ENCODE results near the gene FAM3A. TPM values are rescaled to one million over a fixed set of nuclear protein-coding genes. Genes with fewer than 3 reads are reported as not detected.
A peak's percentile ranks its signal among the peaks of the same experiment; 100 is the strongest.

Gene FAM3A
- total and polyA plus RNA-seq, 12 donors: 13.5 to 115 (median 55.6) TPM

DNA sequence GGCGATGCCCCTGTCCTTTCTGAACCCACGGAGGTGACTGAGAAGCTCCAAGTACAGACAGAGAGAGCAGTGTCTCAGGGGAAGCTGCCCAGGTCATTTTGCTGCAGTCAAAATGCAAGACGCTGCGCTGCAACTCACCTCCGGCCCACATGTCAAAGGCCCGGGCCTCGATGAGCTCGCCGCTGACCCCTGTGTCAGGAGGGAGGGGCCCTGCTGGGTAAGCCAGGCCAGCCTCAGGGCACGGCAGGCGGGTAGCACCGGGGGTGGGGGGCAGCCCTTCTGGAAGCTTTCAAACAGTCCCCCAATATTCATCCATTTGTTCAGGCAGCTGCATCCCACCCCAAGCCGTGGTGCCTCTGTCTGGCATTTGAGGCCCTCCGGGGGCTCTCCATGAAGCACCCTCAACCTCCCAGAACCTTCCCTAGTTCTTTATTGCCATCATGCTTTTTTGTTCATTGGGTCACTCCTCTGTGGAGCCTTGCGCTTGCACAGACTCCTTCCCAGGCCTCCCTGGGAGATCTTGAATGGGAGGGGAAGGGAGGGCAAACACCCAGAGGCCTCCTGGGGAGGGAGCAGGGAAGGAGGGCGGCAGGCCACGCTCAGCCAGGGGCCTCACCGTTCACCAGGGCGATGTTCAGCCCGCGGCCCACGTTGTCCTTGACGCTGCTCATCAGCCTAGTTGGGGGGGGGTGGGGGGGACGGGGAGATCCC, 8.2 kb downstream of the FAM3A start:
- Histone ChIP-seq H3K4me3 (no peak overlapping the region), H3K4me1 (replicated peaks in 1 of 2) (no peaks in the 10 kb centered on the region), H3K36me3 (replicated peaks in 1 of 2) (no peaks in the 10 kb centered on the region), H3K9me3 (replicated peaks in 1 of 3) (no peaks in the 10 kb centered on the region), H3K27ac (no peak overlapping the region), H3K27me3 (no peaks in the 10 kb centered on the region)
- TF ChIP-seq, protein P1, sequence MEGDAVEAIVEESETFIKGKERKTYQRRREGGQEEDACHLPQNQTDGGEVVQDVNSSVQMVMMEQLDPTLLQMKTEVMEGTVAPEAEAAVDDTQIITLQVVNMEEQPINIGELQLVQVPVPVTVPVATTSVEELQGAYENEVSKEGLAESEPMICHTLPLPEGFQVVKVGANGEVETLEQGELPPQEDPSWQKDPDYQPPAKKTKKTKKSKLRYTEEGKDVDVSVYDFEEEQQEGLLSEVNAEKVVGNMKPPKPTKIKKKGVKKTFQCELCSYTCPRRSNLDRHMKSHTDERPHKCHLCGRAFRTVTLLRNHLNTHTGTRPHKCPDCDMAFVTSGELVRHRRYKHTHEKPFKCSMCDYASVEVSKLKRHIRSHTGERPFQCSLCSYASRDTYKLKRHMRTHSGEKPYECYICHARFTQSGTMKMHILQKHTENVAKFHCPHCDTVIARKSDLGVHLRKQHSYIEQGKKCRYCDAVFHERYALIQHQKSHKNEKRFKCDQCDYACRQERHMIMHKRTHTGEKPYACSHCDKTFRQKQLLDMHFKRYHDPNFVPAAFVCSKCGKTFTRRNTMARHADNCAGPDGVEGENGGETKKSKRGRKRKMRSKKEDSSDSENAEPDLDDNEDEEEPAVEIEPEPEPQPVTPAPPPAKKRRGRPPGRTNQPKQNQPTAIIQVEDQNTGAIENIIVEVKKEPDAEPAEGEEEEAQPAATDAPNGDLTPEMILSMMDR (IDR thresholded peaks at IDR 0.05): no peak
- TF ChIP-seq POLR2A (IDR thresholded peaks at IDR 0.05): no peak
- 58 to 85% (median 74%) methylated on average over 4 to 22 of the region's 24 CpGs for WGBS, 4 donors
- DNase-seq: no peak
- intact Hi-C loops (cut with DNase I): no loop called here

DNA sequence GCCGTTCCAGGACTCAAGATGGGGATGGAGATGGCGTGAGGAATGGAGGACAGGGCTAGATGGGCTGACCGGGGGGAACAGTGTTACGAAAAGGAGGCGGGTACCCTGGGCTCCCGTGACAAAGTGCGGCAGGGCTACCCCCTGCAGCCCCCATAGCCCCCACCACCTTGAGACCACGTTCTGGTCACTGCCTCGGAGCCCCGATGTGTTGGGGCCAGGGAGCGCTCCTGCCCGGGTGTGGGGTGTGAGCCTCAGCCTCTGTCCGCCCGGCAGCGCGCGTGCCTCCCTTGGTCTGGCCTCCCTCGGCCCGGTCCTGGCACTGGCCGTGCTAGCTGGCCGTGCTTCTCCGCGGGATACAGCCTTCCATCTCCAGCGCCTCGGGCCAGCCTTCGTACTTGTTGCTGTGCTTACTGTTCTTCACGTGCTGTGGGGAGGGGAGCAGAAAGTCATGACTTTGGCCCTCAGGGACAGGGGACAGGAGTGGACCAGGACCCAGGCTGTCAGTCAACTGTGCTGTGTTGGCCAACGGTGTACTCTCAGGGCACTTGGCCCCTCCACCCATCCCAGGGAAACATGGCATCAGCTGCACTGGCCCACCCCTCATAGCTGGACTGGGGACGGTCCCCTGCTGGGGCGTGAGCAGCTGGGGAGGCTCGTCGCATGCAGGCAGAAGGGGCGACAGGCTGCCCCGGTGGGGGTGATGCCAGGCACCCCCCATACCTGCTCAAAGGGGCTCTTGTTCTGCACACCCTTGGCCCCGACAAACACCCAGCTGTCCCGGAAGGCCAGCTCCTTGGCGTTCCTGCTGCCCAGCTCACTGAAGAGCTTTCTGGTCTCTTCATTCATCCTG, 9.3 kb downstream of the FAM3A start:
- H3K4me1 ChIP-seq (replicated peaks in 1 of 2): no peaks in the 10 kb centered on the region
- no peaks in the 10 kb centered on the region for H3K9me3 ChIP-seq (replicated peaks in 1 of 3)
- no peak overlapping the region for H3K27ac ChIP-seq
- no peak for DNase-seq
- H3K36me3 ChIP-seq (replicated peaks in 1 of 2): no peaks in the 10 kb centered on the region
- no peaks in the 10 kb centered on the region for H3K27me3 ChIP-seq
- TF ChIP-seq POLR2A (IDR thresholded peaks at IDR 0.05): no peak
- TF ChIP-seq, protein P1 (IDR thresholded peaks at IDR 0.05): no peak
- 92 to 100% (median 93%) methylated on average over 6 to 37 of the region's 37 CpGs for WGBS, 4 donors
- intact Hi-C loops (cut with DNase I): no loop called here
- no peak overlapping the region for H3K4me3 ChIP-seq

DNA sequence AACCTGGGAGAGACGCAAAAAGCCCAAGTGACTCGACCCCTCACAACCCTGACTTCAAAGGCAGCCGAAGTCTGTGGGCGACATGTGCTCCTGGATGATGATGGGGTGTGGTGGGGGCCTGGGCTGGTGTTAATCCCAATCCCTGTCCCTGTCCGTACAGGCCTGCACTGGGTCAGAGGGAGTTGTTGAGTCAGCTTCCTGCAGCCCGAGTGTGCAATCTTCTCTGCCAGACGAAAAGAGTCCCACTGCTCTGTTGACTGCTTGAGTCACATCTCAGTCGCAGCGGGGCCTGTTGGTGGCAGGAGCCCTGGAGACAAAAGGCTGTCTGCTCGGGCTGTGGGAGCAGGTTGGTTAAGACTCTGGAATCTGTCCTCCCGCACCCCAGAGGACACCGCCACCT, 10.3 kb downstream of the FAM3A start:
- no peaks in the 10 kb centered on the region for H3K36me3 ChIP-seq (replicated peaks in 1 of 2)
- WGBS, 4 donors: 60 to 86% (median 84%) methylated on average over 6 to 12 of the region's 12 CpGs
- intact Hi-C loops (cut with DNase I): no loop called here
- no peaks in the 10 kb centered on the region for H3K4me1 ChIP-seq (replicated peaks in 1 of 2)
- H3K4me3 ChIP-seq: no peak overlapping the region
- H3K9me3 ChIP-seq (replicated peaks in 1 of 3): no peaks in the 10 kb centered on the region
- no peaks in the 10 kb centered on the region for H3K27me3 ChIP-seq
- peak overlapping the region in 1 of 5 donors; percentile 47 for H3K27ac ChIP-seq
- TF ChIP-seq POLR2A (IDR thresholded peaks at IDR 0.05): no peak
- TF ChIP-seq, protein P1 (IDR thresholded peaks at IDR 0.05): no peak
- DNase-seq: peak in 1 of 7 donors; percentile 73

DNA sequence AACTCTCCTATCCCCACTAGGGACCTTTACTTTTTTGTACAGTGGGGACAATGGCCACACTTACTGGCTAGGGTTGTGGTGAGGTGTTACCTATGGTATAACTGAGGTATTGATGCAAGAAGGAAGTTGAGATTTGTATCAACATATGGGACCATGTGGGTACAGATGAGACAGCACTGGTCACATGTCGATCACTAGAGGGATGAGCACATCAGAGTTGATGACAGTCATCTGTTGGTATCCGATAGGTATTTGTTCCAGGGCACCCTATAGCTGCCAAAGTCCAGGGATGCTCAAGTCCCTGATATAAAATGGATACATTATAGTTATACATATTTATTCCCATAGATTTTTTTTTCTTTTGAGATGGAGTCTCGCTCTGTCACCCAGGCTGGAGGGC, 13.0 kb downstream of the FAM3A start:
- no peaks in the 10 kb centered on the region for H3K9me3 ChIP-seq (replicated peaks in 1 of 3)
- H3K4me1 ChIP-seq (replicated peaks in 1 of 2): no peaks in the 10 kb centered on the region
- no peaks in the 10 kb centered on the region for H3K36me3 ChIP-seq (replicated peaks in 1 of 2)
- no peaks in the 10 kb centered on the region for H3K27me3 ChIP-seq
- no peak overlapping the region for H3K4me3 ChIP-seq
- WGBS, 4 donors: 79 to 94% (median 84%) methylated on average over 3 of the region's 3 CpGs
- DNase-seq: no peak
- TF ChIP-seq POLR2A (IDR thresholded peaks at IDR 0.05): no peak
- TF ChIP-seq, protein P1 (IDR thresholded peaks at IDR 0.05): no peak
- no peak overlapping the region for H3K27ac ChIP-seq
- intact Hi-C loops (cut with DNase I): no loop called here
